Neural cell (in vitro differentiated cells): ENCODE measurements around the gene KRTAP12-1.

Experiments
- CTCF ChIP-seq: fragments of 450-650 bp; IDR thresholded peaks from 2 replicates; pipeline ENCODE4 v1.5.1; 2014; ENCODE audit warnings: antibody characterized with exemption, mild to moderate bottlenecking, moderate library complexity; ENCODE audit not compliant: poor library complexity, severe bottlenecking
- EP300 ChIP-seq: fragments of 450-650 bp; conservative IDR thresholded peaks from 2 replicates; pipeline ENCODE4 v1.6.1; 2014; ENCODE audit warnings: antibody characterized with exemption, mild to moderate bottlenecking, moderate library complexity; ENCODE audit not compliant: poor library complexity, severe bottlenecking
- EZH2 ChIP-seq: fragments of 200-600, 300-800 bp; shearing (Covaris generic), sonication (generic); IDR thresholded peaks from 2 replicates; pipeline ENCODE4 v1.6.1; 2014; ENCODE audit warnings: antibody characterized with exemption, low read length, borderline replicate concordance, mild to moderate bottlenecking; ENCODE audit not compliant: insufficient read depth, poor library complexity, severe bottlenecking
- MXI1 ChIP-seq: fragments of 450-650 bp; conservative IDR thresholded peaks from 2 replicates; pipeline ENCODE4 v1.6.1; 2014; ENCODE audit warnings: antibody characterized with exemption, mild to moderate bottlenecking; ENCODE audit not compliant: poor library complexity, severe bottlenecking
- POLR2AphosphoS5 ChIP-seq: IDR thresholded peaks from 2 replicates; pipeline ENCODE4 v1.6.1; 2012
- RAD21 ChIP-seq: fragments of 450-650 bp; conservative IDR thresholded peaks from 2 replicates; pipeline ENCODE4 v1.6.1; 2014; ENCODE audit warnings: antibody characterized with exemption, mild to moderate bottlenecking, moderate library complexity
- REST ChIP-seq: IDR thresholded peaks from 2 replicates; pipeline ENCODE4 v1.6.1; 2012; ENCODE audit warnings: borderline replicate concordance
- TAF1 ChIP-seq: IDR thresholded peaks from 2 replicates; pipeline ENCODE4 v1.6.1; 2012; ENCODE audit warnings: low read depth

GRCh38 chr21:44682580-44683151, 703 bp upstream of the KRTAP12-1 start:
- no peak for TF ChIP-seq CTCF
- TF ChIP-seq REST: no peak
- no peak for TF ChIP-seq EZH2
- no peak for TF ChIP-seq POLR2AphosphoS5
- no peak for TF ChIP-seq RAD21
- TF ChIP-seq TAF1: no peak
- no peak for TF ChIP-seq EP300
- TF ChIP-seq MXI1: no peak
